ENCODE measurements around the gene ASTN2.

DNA sequence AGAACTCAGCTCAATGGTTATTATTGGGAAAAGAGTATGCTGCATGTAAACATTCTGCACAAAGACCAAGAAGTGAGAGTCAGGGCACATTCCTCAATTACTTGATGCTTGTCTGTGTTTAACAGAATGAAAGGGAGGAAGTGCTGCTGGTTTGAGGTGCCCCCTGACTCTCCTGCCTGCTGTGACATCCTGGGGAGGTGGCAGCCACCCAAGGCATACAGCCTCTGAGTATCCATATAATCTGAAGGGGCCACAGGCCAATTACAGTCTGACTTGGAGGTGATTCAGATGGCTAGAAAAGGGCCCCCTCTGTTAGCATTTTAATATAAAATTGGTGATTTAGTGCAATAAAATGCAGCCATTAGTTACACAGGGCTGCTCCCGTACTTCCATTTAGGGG is 313.8 kb downstream of the ASTN2 start:
- TF ChIP-seq, protein P1, sequence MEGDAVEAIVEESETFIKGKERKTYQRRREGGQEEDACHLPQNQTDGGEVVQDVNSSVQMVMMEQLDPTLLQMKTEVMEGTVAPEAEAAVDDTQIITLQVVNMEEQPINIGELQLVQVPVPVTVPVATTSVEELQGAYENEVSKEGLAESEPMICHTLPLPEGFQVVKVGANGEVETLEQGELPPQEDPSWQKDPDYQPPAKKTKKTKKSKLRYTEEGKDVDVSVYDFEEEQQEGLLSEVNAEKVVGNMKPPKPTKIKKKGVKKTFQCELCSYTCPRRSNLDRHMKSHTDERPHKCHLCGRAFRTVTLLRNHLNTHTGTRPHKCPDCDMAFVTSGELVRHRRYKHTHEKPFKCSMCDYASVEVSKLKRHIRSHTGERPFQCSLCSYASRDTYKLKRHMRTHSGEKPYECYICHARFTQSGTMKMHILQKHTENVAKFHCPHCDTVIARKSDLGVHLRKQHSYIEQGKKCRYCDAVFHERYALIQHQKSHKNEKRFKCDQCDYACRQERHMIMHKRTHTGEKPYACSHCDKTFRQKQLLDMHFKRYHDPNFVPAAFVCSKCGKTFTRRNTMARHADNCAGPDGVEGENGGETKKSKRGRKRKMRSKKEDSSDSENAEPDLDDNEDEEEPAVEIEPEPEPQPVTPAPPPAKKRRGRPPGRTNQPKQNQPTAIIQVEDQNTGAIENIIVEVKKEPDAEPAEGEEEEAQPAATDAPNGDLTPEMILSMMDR (IDR thresholded peaks at IDR 0.05): no peak
- TF ChIP-seq POLR2AphosphoS5 (IDR thresholded peaks at IDR 0.05) (no peak), POLR2A (IDR thresholded peaks at IDR 0.05) (no peak), EP300 (IDR thresholded peaks at IDR 0.05; ENCODE audit: low read depth) (no peak)

All from transverse colon (tissue), 4 donors.